LNCaP clone FGC (cell line): ENCODE data around the gene PI4KA.

Source experiments
- DNase-seq: peaks from one replicate; pipeline ENCODE4 v3.0.0-alpha.2; 2011; ENCODE audit warnings: low read depth
- H3K4me3 ChIP-seq: 2 replicates; pipeline ENCODE4 v1.5.1; 2011; ENCODE audit warnings: mild to moderate bottlenecking, low read depth, low read length, control low read depth
- TF ChIP-seq, protein P1 (sequence below): IDR thresholded peaks from 2 replicates; pipeline ENCODE4 v1.5.1; 2012; ENCODE audit warnings: mild to moderate bottlenecking; ENCODE audit not compliant: control insufficient read depth, insufficient read depth; ENCODE audit errors: extremely low read depth

PI4KA gene

DNA sequence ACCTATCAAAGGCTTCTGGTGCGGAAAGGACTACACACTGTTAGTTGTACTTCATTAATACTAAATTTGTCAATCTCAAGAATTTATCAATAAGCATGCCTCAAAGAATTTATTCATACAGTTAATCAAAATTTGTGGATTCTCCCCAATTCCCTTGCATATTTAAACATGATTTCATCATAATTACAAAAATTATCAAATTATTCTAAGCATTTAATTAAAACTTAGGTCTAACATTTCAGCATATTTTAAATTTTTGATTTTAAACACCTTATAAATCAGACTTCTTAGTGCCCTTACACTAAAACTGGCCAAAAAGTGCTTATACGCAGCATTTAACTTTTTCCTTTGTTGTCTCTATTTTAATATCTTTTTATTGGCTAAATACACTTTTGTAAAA lies 98.5 kb downstream of the PI4KA start:
- no peak for DNase-seq
- H3K4me3 ChIP-seq, result no peak overlapping the region
- TF ChIP-seq, protein P1, sequence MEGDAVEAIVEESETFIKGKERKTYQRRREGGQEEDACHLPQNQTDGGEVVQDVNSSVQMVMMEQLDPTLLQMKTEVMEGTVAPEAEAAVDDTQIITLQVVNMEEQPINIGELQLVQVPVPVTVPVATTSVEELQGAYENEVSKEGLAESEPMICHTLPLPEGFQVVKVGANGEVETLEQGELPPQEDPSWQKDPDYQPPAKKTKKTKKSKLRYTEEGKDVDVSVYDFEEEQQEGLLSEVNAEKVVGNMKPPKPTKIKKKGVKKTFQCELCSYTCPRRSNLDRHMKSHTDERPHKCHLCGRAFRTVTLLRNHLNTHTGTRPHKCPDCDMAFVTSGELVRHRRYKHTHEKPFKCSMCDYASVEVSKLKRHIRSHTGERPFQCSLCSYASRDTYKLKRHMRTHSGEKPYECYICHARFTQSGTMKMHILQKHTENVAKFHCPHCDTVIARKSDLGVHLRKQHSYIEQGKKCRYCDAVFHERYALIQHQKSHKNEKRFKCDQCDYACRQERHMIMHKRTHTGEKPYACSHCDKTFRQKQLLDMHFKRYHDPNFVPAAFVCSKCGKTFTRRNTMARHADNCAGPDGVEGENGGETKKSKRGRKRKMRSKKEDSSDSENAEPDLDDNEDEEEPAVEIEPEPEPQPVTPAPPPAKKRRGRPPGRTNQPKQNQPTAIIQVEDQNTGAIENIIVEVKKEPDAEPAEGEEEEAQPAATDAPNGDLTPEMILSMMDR, result no peak

DNA sequence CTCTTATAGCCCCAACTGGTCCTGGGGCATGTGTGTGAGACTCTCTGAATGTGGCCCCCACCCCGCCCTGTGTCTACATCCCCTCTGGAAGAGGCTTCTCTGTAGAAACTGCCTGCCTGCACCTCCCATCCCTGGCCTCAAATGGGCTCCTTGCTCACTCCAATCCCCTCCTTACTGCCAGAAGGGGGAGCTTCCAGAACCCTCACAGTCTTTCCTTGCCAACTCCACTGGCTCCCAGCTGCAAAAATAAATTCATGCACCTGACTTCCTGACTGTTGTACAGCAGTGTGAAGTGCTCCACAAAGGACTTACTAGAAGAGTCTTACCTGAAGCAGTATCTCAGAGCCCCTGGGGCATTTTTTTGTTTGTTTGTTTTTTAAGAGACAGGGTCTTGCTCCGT lies 99.9 kb downstream of the PI4KA start:
- H3K4me3 ChIP-seq, result no peak overlapping the region
- TF ChIP-seq, protein P1, result no peak
- DNase-seq, result no peak

DNA sequence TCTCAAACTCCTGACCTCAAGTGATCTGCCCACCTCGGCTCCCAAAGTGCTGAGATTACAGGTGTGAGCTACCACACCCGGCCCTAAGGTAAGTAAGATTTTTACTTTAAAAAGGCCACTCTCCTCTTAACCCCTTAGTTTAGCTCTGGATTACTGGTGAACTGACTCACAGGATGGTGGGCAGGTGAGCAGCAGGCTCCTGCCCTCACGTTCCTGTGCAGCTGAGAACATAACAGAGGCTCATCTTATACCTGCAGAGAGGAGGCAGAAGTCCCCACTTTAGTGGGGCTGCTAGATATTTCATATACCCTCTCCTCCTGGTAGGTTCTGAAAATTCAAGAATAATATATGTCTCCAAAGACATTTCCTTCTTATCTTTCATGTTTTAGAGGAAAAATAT lies 101.8 kb downstream of the PI4KA start:
- no peak overlapping the region for H3K4me3 ChIP-seq
- no peak for DNase-seq
- TF ChIP-seq, protein P1, result no peak

DNA sequence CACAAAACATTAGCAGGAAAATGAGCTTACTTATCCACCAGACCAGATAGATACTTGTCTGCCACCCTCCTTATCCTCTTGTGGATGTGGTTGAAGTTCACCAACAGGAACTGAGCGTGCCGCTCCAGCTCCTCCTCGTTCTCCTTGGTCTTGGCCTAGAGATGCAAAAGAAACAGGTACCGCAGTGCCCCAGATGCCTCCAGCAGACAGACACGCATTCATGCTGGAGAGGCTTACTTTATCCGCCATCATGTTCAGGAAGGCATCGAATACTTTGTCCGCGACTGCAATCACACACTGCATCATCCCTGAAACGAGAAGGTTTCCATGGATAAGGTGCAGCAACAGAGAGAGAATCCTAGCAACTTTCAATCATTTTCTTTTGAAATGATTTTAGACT lies 105.7 kb downstream of the PI4KA start:
- TF ChIP-seq, protein P1, result no peak
- H3K4me3 ChIP-seq, result no peak overlapping the region
- DNase-seq, result no peak

DNA sequence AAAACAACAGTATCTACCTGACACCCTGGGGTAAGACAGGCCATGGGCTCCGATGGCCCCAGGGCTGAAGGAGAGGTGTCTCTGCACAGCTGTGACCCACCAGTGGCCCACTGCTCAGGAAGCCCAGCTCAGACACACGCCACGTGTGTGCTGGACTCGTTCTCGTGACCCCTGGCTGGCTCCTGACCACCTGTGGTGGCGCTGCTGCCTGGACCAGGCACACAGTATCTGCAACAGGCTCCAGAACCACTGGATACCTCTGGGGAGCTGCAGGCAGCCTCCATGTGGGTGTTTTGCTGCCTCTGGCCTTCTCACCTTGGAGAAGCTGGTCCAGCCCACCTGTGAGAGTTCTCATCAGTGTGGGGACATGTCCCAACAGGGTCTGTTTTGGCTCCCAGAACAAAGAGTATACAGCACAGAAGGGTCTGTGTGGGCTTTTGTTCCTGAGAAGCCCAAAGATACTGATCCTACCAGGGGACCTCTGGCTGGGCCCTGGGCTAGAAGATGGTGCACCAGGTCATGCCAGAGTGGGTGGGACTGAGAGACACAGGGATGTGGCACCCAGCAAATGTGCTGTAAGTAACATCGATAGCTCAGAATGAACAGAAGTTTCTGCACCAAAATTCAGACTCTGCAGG lies 106.4 kb downstream of the PI4KA start:
- TF ChIP-seq, protein P1, result no peak
- H3K4me3 ChIP-seq, result no peak overlapping the region

DNA sequence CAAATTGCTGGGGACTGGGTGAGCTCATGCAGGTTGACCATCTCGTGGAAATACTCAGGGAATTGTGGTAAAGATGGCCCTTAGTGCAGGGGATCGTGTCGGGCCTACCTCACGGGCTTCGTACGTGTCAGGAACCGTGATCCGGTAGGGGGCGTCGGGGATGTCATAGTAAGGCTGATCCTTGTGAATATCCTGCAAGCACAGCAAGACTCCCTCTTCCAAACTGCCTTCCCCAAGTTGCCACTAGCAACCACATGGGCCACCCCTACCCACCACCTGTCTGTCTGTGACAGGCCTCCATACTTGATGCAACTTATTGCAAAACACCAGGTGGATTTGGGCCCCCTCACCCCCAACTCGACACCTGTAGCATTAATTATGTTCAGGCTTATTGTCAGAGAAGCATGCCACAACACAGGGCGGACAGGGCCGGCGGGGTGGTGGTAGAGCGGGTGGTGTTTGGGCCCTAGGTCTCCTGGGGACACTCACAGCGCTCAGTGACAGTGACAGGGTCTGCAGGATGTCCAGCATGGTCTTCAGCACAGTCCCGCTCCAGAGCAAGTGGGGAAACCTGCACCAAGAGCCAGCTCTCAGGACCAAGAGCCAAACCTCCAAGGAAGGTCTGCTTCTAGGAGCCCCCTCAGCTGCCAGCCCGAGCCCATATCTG lies 107.3 kb downstream of the PI4KA start:
- TF ChIP-seq, protein P1, result no peak
- DNase-seq, result no peak

More for the DNA sequence above, 106.4 kb downstream of the PI4KA start:
- no peak for DNase-seq

More for the DNA sequence above, 107.3 kb downstream of the PI4KA start:
- H3K4me3 ChIP-seq, result no peak overlapping the region
